Superior temporal gyrus (tissue), 1 donor: ENCODE results near the gene KHDC1.
"Not testable (repeated sequence)": the region's sequence is repeated elsewhere in the genome, so short reads cannot be mapped to it uniquely, and the experiment has no call there.

Experiments
- DNase-seq: peaks from one replicate; pipeline ENCODE4 v3.0.0-alpha.2; 2016; ENCODE audit errors: extremely low spot score

Gene KHDC1

GRCh38 chr6:73262671-73263569 lies at the start of gene KHDC1:
KHDC1 (minus strand) TSS chr6:73263196; CDS start chr6:73242517, 20,679 bp downstream.
- DNase-seq = peak; percentile 64

GRCh38 chr6:73310503-73310845 lies 47.5 kb upstream of the KHDC1 start:
- not testable (repeated sequence) for DNase-seq

- DNase-seq = peak; percentile 53
Observed at GRCh38 chr6:73309785-73310502, 46.9 kb upstream of the KHDC1 start.

- DNase-seq = no peak
Observed at GRCh38 chr6:73309535-73309784, 46.5 kb upstream of the KHDC1 start.

GRCh38 chr6:73308712-73309534 lies 45.9 kb upstream of the KHDC1 start:
- DNase-seq = no peak

- DNase-seq = not testable (repeated sequence)
Observed at GRCh38 chr6:73303773-73304172, 40.8 kb upstream of the KHDC1 start.

GRCh38 chr6:73302339-73302738 lies 39.3 kb upstream of the KHDC1 start:
- no peak for DNase-seq

- DNase-seq = no peak
Observed at GRCh38 chr6:73299151-73299971, 36.4 kb upstream of the KHDC1 start.

- no peak for DNase-seq
Observed at GRCh38 chr6:73293331-73293730, 30.3 kb upstream of the KHDC1 start.

- no peak for DNase-seq
Observed at GRCh38 chr6:73290435-73290834, 27.4 kb upstream of the KHDC1 start.

- DNase-seq = no peak
Observed at GRCh38 chr6:73286752-73287151, 23.8 kb upstream of the KHDC1 start.

- DNase-seq = peak; percentile 80
Observed at GRCh38 chr6:73285674-73286283, 22.8 kb upstream of the KHDC1 start.

- no peak for DNase-seq
Observed at GRCh38 chr6:73282871-73283270, 19.9 kb upstream of the KHDC1 start.

- DNase-seq = not testable (repeated sequence)
Observed at GRCh38 chr6:73281684-73282083, 18.7 kb upstream of the KHDC1 start.

GRCh38 chr6:73269296-73269695 lies 6.3 kb upstream of the KHDC1 start:
- DNase-seq = not testable (repeated sequence)

- DNase-seq = not testable (repeated sequence)
Observed at GRCh38 chr6:73268896-73269295, 5.9 kb upstream of the KHDC1 start.

- no peak for DNase-seq
Observed at GRCh38 chr6:73264446-73264845, 1.4 kb upstream of the KHDC1 start.

- DNase-seq = no peak
Observed at GRCh38 chr6:73263570-73263909, 544 bp upstream of the KHDC1 start.

- no peak for DNase-seq
Observed at GRCh38 chr6:73258721-73259120, 4.3 kb downstream of the KHDC1 start.

- DNase-seq = not testable (repeated sequence)
Observed at GRCh38 chr6:73254323-73254722, 8.7 kb downstream of the KHDC1 start.

GRCh38 chr6:73252703-73253102 lies 10.3 kb downstream of the KHDC1 start:
- no peak for DNase-seq
